GM12878 (cell line): Measurements from ENCODE around the gene PPP3CA. TPM values are rescaled to one million over a fixed set of nuclear protein-coding genes. Genes with fewer than 3 reads are reported as not detected.

Experiments
- BACH1 ChIP-seq: fragments of 450-650 bp; IDR thresholded peaks from 2 replicates; pipeline ENCODE4 v1.6.1; 2017; ENCODE audit warnings: mild to moderate bottlenecking, borderline replicate concordance
- CBFB ChIP-seq: IDR thresholded peaks from 2 replicates; pipeline ENCODE4 v1.6.1; 2016; ENCODE audit warnings: antibody characterized with exemption, low read depth
- CBX3 ChIP-seq: fragments of 200-600 bp; sonication (generic); IDR thresholded peaks from 2 replicates; pipeline ENCODE4 v1.6.1; 2016; ENCODE audit warnings: low read depth, borderline replicate concordance
- CREM ChIP-seq: IDR thresholded peaks from 2 replicates; pipeline ENCODE4 v1.6.1; 2014; ENCODE audit warnings: antibody characterized with exemption, low read depth
- GATAD2B ChIP-seq: fragments of 450-650 bp; conservative IDR thresholded peaks from 2 replicates; pipeline ENCODE4 v1.6.1; 2017; ENCODE audit warnings: low read depth, mild to moderate bottlenecking, moderate library complexity
- HDAC2 ChIP-seq: fragments of 200-600 bp; sonication (generic); IDR thresholded peaks from 2 replicates; pipeline ENCODE4 v1.6.1; 2017
- RFX5 ChIP-seq: IDR thresholded peaks from 2 replicates; pipeline ENCODE4 v1.6.1; 2011; ENCODE audit warnings: low read depth, low read length, improper control_type of control experiment
- SIX5 ChIP-seq: IDR thresholded peaks from 2 replicates; pipeline ENCODE4 v1.6.1; 2011; ENCODE audit warnings: mild to moderate bottlenecking, low read depth, low read length, moderate library complexity; ENCODE audit not compliant: severe bottlenecking
- SPI1 ChIP-seq: IDR thresholded peaks from 2 replicates; pipeline ENCODE4 v1.6.1; 2011; ENCODE audit warnings: low read depth, mild to moderate bottlenecking, low read length, moderate library complexity, borderline replicate concordance; ENCODE audit not compliant: insufficient read depth
- SREBF2 ChIP-seq: IDR thresholded peaks from 2 replicates; pipeline ENCODE4 v1.6.1; 2012; ENCODE audit warnings: mild to moderate bottlenecking, low read length
- STAT1 ChIP-seq: fragments of 450-650 bp; conservative IDR thresholded peaks from 2 replicates; pipeline ENCODE4 v1.6.1; 2014; ENCODE audit warnings: antibody characterized with exemption, mild to moderate bottlenecking
- TCF3 ChIP-seq: IDR thresholded peaks from 2 replicates; pipeline ENCODE4 v1.6.1; 2012; ENCODE audit warnings: low read depth, mild to moderate bottlenecking, low read length, borderline replicate concordance; ENCODE audit not compliant: insufficient read depth
- YBX1 ChIP-seq: fragments of 450-650 bp; IDR thresholded peaks from 2 replicates; pipeline ENCODE4 v1.6.1; 2016; ENCODE audit warnings: antibody characterized with exemption
- polyA plus RNA-seq, 11 experiments: library from polyadenylated mRNA; depleted of rRNA in 4 of 11; unstranded in 6 of 11; stranded (reverse) in 5 of 11; fragments of >200 nt; fragmentation: Nextera tagmentation in 4 of 11; fragmentation: Illumina TruSeq in 1 of 11; extraction: Ambion mirVana in 4 of 11; extraction: Trizol in 1 of 11; gene quantifications; 1 replicate in 1 of 11; 2 replicates in 10 of 11; pipeline versions ENCODE4 v1.2.1 to v1.2.3, GENCODE V29; 2011 to 2016; ENCODE audit warnings: inconsistent platforms in 2 of 11, missing spikeins in 2 of 11, low read depth in 1 of 11
- total RNA-seq, 4 experiments: library from RNA; depleted of rRNA in 3 of 4; stranded (reverse); fragments of >200 nt in 3 of 4; fragmentation: Illumina TruSeq in 1 of 4; extraction: Trizol in 1 of 4; gene quantifications; 2 replicates each; pipeline versions ENCODE4 v1.2.1 to v1.2.3, GENCODE V29; 2013 to 2021
- TF ChIP-seq, protein P1 (sequence below): fragments of 450-650 bp; IDR thresholded peaks from 2 replicates; pipeline ENCODE4 v1.6.1; 2017; ENCODE audit warnings: antibody characterized with exemption, mild to moderate bottlenecking, moderate library complexity
- TF ChIP-seq, protein P2 (sequence below): IDR thresholded peaks from 2 replicates; pipeline ENCODE4 v1.6.1; 2012; ENCODE audit warnings: improper control_type of control experiment, low read depth, low read length; ENCODE audit not compliant: insufficient replicate concordance
- TF ChIP-seq, protein P3 (sequence below): IDR thresholded peaks from 2 replicates; pipeline ENCODE4 v1.6.1; 2012; ENCODE audit warnings: low read depth, low read length, improper control_type of control experiment
- TF ChIP-seq, protein P4 (sequence below): fragments of 450-650 bp; IDR thresholded peaks from 2 replicates; pipeline ENCODE4 v1.6.1; 2017; ENCODE audit warnings: mild to moderate bottlenecking, moderate library complexity

PPP3CA gene
- total and polyA plus RNA-seq, 10 of the 15 experiments (the other 5 are each of a cell fraction or from before 2014, with no cell fraction given): 0.33 to 9.0 (median 1.0) TPM

DNA sequence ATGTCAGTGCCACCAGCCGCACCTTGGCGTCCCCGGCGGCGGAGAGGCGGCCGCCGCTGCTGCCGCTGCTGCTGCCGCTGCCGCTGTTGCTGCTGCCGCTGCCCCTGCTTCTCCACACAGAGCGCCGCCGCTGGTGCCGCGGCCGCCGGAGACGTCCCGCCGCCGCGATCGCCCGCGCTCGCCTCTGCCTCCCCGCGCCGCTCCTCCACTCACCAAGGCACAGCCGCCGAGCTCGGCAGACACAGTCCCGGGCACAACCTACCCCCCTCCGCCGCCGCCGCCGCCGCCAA lies at the start of gene PPP3CA (continued):
- TF ChIP-seq SPI1 (no peak), SREBF2 (no peak), RFX5 (no peak), CBFB (no peak), TCF3 (no peak), BACH1 (peak; percentile 82), GATAD2B (peak; percentile 25), HDAC2 (no peak), CBX3 (no peak), STAT1 (no peak), SIX5 (no peak), CREM (no peak), YBX1 (no peak)
- TF ChIP-seq, protein P1, sequence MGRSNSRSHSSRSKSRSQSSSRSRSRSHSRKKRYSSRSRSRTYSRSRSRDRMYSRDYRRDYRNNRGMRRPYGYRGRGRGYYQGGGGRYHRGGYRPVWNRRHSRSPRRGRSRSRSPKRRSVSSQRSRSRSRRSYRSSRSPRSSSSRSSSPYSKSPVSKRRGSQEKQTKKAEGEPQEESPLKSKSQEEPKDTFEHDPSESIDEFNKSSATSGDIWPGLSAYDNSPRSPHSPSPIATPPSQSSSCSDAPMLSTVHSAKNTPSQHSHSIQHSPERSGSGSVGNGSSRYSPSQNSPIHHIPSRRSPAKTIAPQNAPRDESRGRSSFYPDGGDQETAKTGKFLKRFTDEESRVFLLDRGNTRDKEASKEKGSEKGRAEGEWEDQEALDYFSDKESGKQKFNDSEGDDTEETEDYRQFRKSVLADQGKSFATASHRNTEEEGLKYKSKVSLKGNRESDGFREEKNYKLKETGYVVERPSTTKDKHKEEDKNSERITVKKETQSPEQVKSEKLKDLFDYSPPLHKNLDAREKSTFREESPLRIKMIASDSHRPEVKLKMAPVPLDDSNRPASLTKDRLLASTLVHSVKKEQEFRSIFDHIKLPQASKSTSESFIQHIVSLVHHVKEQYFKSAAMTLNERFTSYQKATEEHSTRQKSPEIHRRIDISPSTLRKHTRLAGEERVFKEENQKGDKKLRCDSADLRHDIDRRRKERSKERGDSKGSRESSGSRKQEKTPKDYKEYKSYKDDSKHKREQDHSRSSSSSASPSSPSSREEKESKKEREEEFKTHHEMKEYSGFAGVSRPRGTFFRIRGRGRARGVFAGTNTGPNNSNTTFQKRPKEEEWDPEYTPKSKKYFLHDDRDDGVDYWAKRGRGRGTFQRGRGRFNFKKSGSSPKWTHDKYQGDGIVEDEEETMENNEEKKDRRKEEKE: no peak
- TF ChIP-seq, protein P2, sequence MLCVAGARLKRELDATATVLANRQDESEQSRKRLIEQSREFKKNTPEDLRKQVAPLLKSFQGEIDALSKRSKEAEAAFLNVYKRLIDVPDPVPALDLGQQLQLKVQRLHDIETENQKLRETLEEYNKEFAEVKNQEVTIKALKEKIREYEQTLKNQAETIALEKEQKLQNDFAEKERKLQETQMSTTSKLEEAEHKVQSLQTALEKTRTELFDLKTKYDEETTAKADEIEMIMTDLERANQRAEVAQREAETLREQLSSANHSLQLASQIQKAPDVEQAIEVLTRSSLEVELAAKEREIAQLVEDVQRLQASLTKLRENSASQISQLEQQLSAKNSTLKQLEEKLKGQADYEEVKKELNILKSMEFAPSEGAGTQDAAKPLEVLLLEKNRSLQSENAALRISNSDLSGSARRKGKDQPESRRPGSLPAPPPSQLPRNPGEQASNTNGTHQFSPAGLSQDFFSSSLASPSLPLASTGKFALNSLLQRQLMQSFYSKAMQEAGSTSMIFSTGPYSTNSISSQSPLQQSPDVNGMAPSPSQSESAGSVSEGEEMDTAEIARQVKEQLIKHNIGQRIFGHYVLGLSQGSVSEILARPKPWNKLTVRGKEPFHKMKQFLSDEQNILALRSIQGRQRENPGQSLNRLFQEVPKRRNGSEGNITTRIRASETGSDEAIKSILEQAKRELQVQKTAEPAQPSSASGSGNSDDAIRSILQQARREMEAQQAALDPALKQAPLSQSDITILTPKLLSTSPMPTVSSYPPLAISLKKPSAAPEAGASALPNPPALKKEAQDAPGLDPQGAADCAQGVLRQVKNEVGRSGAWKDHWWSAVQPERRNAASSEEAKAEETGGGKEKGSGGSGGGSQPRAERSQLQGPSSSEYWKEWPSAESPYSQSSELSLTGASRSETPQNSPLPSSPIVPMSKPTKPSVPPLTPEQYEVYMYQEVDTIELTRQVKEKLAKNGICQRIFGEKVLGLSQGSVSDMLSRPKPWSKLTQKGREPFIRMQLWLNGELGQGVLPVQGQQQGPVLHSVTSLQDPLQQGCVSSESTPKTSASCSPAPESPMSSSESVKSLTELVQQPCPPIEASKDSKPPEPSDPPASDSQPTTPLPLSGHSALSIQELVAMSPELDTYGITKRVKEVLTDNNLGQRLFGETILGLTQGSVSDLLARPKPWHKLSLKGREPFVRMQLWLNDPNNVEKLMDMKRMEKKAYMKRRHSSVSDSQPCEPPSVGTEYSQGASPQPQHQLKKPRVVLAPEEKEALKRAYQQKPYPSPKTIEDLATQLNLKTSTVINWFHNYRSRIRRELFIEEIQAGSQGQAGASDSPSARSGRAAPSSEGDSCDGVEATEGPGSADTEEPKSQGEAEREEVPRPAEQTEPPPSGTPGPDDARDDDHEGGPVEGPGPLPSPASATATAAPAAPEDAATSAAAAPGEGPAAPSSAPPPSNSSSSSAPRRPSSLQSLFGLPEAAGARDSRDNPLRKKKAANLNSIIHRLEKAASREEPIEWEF: no peak
- TF ChIP-seq, protein P3, sequence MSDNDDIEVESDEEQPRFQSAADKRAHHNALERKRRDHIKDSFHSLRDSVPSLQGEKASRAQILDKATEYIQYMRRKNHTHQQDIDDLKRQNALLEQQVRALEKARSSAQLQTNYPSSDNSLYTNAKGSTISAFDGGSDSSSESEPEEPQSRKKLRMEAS: 0 out of 2 replicates have a peak, but pooled peaks have one; percentile 4
- TF ChIP-seq, protein P4, sequence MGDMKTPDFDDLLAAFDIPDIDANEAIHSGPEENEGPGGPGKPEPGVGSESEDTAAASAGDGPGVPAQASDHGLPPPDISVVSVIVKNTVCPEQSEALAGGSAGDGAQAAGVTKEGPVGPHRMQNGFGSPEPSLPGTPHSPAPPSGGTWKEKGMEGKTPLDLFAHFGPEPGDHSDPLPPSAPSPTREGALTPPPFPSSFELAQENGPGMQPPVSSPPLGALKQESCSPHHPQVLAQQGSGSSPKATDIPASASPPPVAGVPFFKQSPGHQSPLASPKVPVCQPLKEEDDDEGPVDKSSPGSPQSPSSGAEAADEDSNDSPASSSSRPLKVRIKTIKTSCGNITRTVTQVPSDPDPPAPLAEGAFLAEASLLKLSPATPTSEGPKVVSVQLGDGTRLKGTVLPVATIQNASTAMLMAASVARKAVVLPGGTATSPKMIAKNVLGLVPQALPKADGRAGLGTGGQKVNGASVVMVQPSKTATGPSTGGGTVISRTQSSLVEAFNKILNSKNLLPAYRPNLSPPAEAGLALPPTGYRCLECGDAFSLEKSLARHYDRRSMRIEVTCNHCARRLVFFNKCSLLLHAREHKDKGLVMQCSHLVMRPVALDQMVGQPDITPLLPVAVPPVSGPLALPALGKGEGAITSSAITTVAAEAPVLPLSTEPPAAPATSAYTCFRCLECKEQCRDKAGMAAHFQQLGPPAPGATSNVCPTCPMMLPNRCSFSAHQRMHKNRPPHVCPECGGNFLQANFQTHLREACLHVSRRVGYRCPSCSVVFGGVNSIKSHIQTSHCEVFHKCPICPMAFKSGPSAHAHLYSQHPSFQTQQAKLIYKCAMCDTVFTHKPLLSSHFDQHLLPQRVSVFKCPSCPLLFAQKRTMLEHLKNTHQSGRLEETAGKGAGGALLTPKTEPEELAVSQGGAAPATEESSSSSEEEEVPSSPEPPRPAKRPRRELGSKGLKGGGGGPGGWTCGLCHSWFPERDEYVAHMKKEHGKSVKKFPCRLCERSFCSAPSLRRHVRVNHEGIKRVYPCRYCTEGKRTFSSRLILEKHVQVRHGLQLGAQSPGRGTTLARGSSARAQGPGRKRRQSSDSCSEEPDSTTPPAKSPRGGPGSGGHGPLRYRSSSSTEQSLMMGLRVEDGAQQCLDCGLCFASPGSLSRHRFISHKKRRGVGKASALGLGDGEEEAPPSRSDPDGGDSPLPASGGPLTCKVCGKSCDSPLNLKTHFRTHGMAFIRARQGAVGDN: no peak; the same call in 1 of the 2 replicates
